Ramos (cell line): ENCODE data around the gene C1orf21.
"Not testable (repeated sequence)": the region's sequence is repeated elsewhere in the genome, so short reads cannot be mapped to it uniquely, and the experiment has no call there.

Source experiments
- in situ Hi-C: fragments of 300-500 bp; cut with MboI; formaldehyde crosslinking; loops from one replicate; pipeline ENCODE4 v1.14.3; 2022; ENCODE audit warnings: low sequenced_read_pairs; ENCODE audit not compliant: unreplicated experiment

Gene C1orf21

GRCh38 chr1:184386312-184387068 is at the start of gene C1orf21:
Gene C1orf21, plus strand, starts transcription at chr1:184387029. Its CDS starts 90,481 bp downstream, at chr1:184477510.
- in situ Hi-C loops = no loop called here

- in situ Hi-C loops = not testable (repeated sequence)
These were observed 49.0 kb upstream of the C1orf21 start for GRCh38 chr1:184337865-184338264.

- in situ Hi-C loops = no loop called here
These were observed 45.8 kb upstream of the C1orf21 start for GRCh38 chr1:184340984-184341383.

- in situ Hi-C loops = no loop called here
These were observed 36.3 kb upstream of the C1orf21 start for GRCh38 chr1:184350573-184350972.

- in situ Hi-C loops = no loop called here
These were observed 35.3 kb upstream of the C1orf21 start for GRCh38 chr1:184351416-184351975.

GRCh38 chr1:184352776-184353175 is 34.1 kb upstream of the C1orf21 start:
- in situ Hi-C loops = no loop called here

- in situ Hi-C loops = no loop called here
These were observed 32.1 kb upstream of the C1orf21 start for GRCh38 chr1:184354719-184355118.

- in situ Hi-C loops = no loop called here
These were observed 29.9 kb upstream of the C1orf21 start for GRCh38 chr1:184356891-184357290.

GRCh38 chr1:184358256-184358655 is 28.6 kb upstream of the C1orf21 start:
- in situ Hi-C loops = no loop called here

- in situ Hi-C loops = no loop called here
These were observed 26.9 kb upstream of the C1orf21 start for GRCh38 chr1:184359909-184360308.

GRCh38 chr1:184362876-184363275 is 24.0 kb upstream of the C1orf21 start:
- in situ Hi-C loops = no loop called here

GRCh38 chr1:184365699-184366098 is 21.1 kb upstream of the C1orf21 start:
- in situ Hi-C loops = no loop called here

GRCh38 chr1:184366997-184367396 is 19.8 kb upstream of the C1orf21 start:
- in situ Hi-C loops = no loop called here

GRCh38 chr1:184367427-184368038 is 19.3 kb upstream of the C1orf21 start:
- in situ Hi-C loops = no loop called here

GRCh38 chr1:184368354-184368753 is 18.5 kb upstream of the C1orf21 start:
- in situ Hi-C loops = no loop called here

- in situ Hi-C loops = no loop called here
These were observed 16.0 kb upstream of the C1orf21 start for GRCh38 chr1:184370850-184371249.

GRCh38 chr1:184373155-184373554 is 13.7 kb upstream of the C1orf21 start:
- in situ Hi-C loops = no loop called here

- in situ Hi-C loops = no loop called here
These were observed 10.5 kb upstream of the C1orf21 start for GRCh38 chr1:184376369-184376768.

GRCh38 chr1:184379111-184379752 is 7.6 kb upstream of the C1orf21 start:
- in situ Hi-C loops = no loop called here

GRCh38 chr1:184380468-184380867 is 6.4 kb upstream of the C1orf21 start:
- in situ Hi-C loops = no loop called here

GRCh38 chr1:184383772-184384323 is 3.0 kb upstream of the C1orf21 start:
- in situ Hi-C loops = no loop called here
